Natural killer cell (primary cell): ENCODE data around the gene AFMID. TPM values are rescaled to one million over a fixed set of nuclear protein-coding genes. Genes with fewer than 3 reads are reported as not detected.

ENCODE experiments used
- ATAC-seq, 3 donors: fragments of 150-1000 bp in 2 of 3; fragments of 200-7000 bp in 1 of 3; cut with Tn5 transposase; 1 replicate in 1 of 3; 2 replicates in 2 of 3; pipeline ENCODE4 v1.10.0; 2021; ENCODE audit warnings: mild to moderate bottlenecking in 2 of 3, moderate library complexity in 2 of 3
- DNase-seq, 2 donors: peaks; one replicate each; pipeline versions ENCODE4 v3.0.0 to v3.0.0-alpha.2; 2013 to 2021; ENCODE audit warnings: mixed read lengths in 1 of 2
- H3K27ac ChIP-seq: one replicate; pipeline ENCODE4 v1.5.1; 2013; ENCODE audit warnings: mild to moderate bottlenecking, low read length
- H3K27me3 ChIP-seq: one replicate; pipeline ENCODE4 v1.6.1; 2013; ENCODE audit warnings: low read length; ENCODE audit not compliant: control insufficient read depth, insufficient read depth
- H3K36me3 ChIP-seq: one replicate; pipeline ENCODE4 v1.6.1; 2013; ENCODE audit warnings: low read length; ENCODE audit not compliant: control insufficient read depth, insufficient read depth
- H3K4me1 ChIP-seq: one replicate; pipeline ENCODE4 v1.6.1; 2013; ENCODE audit warnings: low read length; ENCODE audit not compliant: control insufficient read depth, insufficient read depth
- H3K4me3 ChIP-seq: one replicate; pipeline ENCODE4 v1.5.1; 2013; ENCODE audit warnings: low read length
- H3K9me3 ChIP-seq: one replicate; pipeline ENCODE4 v1.6.1; 2013; ENCODE audit warnings: low read length; ENCODE audit not compliant: control insufficient read depth, insufficient read depth
- H3K27ac Mint-ChIP-seq, 2 donors: one replicate each; pipeline ENCODE4 v1.8.0; 2022; ENCODE audit warnings: mild to moderate bottlenecking in 2 of 2, mixed read lengths in 2 of 2, moderate library complexity in 1 of 2
- H3K27me3 Mint-ChIP-seq, 2 donors: one replicate each; pipeline ENCODE4 v1.8.0; 2022; ENCODE audit warnings: low read depth in 2 of 2, mixed read lengths in 2 of 2
- H3K36me3 Mint-ChIP-seq: one replicate; pipeline ENCODE4 v1.8.0; 2022; ENCODE audit warnings: mixed read lengths
- H3K4me1 Mint-ChIP-seq, 2 donors: one replicate each; pipeline ENCODE4 v1.8.0; 2022; ENCODE audit warnings: mixed read lengths in 2 of 2
- H3K4me3 Mint-ChIP-seq: one replicate; pipeline ENCODE4 v1.8.0; 2022; ENCODE audit warnings: mild to moderate bottlenecking, moderate library complexity, mixed read lengths
- H3K9me3 Mint-ChIP-seq, 2 donors: one replicate each; pipeline ENCODE4 v1.8.0; 2022; ENCODE audit warnings: mixed read lengths in 2 of 2
- WGBS: methylation state at CpG from one replicate; pipeline ENCODE4 v1.1.7; 2013; ENCODE audit warnings: missing lambda C conversion rate; ENCODE audit not compliant: insufficient coverage; 5-methylcytosine and 5-hydroxymethylcytosine counted together
- intact Hi-C: fragments of 100-400 bp; cut with micrococcal nuclease; formaldehyde crosslinking; loops from one replicate; pipeline ENCODE4 v1.14.2; 2022
- total RNA-seq, 4 donors: library from RNA; stranded (reverse); fragments of 120-200 nt in 1 of 4; gene quantifications; one replicate each; pipeline versions ENCODE4 v1.2.3 to v1.2.4, GENCODE V29; 2013 to 2022
- TF ChIP-seq, protein P1 (sequence below): fragments of 200-600 bp; IDR thresholded peaks from one replicate; pipeline ENCODE4 v1.8.0; 2022; ENCODE audit warnings: antibody characterized with exemption

The AFMID gene
- total RNA-seq, 3 donors from 2014 or later (not counting 1 experiment from before 2014, with no cell fraction given) = 2.2 to 4.1 (median 2.3) TPM

DNA sequence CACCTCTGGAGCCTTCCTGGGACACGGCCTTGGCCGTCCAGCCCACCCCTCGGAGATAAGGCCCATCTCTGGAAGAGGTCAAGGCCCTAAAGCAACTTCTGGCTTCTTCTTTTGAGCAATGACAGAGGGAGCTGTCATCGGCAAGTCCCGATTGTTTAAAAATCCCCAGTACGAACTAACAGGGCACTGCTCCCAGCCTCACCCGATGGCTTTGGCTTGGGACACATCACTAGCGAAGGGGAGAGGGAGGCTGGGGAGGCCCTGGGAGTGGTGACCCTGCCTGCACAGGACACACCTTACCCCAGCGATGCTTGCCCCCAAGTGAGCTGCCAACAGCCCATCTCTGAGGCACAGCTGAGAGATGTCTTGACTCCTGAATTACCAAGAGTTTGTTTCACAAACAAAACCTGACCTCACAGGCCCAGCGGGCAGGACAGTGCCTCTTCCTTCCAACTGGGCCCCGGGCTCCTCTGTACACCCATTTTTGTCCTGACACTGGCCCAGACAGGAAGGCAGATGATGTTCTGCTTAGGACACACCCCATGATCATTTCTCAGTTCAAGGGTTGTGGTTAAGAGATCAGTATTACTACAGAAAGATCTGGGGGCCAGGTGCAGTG, 14.0 kb upstream of the AFMID start:
- Mint-ChIP-seq H3K27me3 (no peaks in the 10 kb centered on the region), H3K4me1 (peaks cover 20 to 38% of the 10 kb centered on the region in 2 donors), H3K9me3 (no peaks in the 10 kb centered on the region), H3K4me3 (no peak overlapping the region), H3K36me3 (no peaks in the 10 kb centered on the region), H3K27ac (peak overlapping the region; percentile 56 to 60)
- peak overlapping the region; percentile 66 for H3K27ac ChIP-seq
- no peak for ATAC-seq
- intact Hi-C loops = no loop called here
- 74% methylated on average over 11 of the region's 11 CpGs for WGBS
- DNase-seq = peak in 1 of 2 donors; percentile 55
- H3K9me3 ChIP-seq = no peaks in the 10 kb centered on the region
- peaks cover 75% of the 10 kb centered on the region for H3K4me1 ChIP-seq
- H3K4me3 ChIP-seq = no peak overlapping the region
- TF ChIP-seq, protein P1, sequence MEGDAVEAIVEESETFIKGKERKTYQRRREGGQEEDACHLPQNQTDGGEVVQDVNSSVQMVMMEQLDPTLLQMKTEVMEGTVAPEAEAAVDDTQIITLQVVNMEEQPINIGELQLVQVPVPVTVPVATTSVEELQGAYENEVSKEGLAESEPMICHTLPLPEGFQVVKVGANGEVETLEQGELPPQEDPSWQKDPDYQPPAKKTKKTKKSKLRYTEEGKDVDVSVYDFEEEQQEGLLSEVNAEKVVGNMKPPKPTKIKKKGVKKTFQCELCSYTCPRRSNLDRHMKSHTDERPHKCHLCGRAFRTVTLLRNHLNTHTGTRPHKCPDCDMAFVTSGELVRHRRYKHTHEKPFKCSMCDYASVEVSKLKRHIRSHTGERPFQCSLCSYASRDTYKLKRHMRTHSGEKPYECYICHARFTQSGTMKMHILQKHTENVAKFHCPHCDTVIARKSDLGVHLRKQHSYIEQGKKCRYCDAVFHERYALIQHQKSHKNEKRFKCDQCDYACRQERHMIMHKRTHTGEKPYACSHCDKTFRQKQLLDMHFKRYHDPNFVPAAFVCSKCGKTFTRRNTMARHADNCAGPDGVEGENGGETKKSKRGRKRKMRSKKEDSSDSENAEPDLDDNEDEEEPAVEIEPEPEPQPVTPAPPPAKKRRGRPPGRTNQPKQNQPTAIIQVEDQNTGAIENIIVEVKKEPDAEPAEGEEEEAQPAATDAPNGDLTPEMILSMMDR = no peak
- H3K36me3 ChIP-seq = peaks cover 10% of the 10 kb centered on the region
- no peaks in the 10 kb centered on the region for H3K27me3 ChIP-seq

DNA sequence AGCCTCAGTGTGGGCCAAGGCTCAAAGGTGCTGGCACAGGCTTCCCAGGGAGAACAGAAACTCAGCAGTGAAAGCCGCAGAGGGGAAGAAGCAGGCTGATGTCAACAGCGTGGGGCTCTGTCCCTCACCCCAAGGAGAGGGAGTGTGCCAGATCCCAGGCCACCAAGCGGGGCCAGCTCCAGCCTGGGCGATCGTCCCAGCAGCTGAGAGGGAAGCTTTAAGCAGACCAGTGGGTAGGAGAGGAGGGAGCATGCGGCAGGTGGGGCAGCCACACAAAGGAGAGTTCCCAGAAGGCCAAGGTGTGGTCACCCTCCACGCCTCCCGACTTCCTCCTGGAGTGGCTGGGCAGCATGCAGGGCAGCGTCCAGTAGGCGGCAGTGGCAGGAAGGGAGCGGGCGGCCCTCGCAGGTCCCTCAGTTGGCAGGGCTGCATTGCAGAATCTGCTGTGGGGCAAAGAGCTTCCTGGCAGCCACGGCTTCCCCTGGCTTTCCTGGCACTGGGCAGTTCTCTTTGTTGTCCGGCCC, 12.8 kb upstream of the AFMID start:
- no peaks in the 10 kb centered on the region for H3K27me3 ChIP-seq
- no peak overlapping the region for H3K4me3 Mint-ChIP-seq
- peaks cover 10% of the 10 kb centered on the region for H3K36me3 ChIP-seq
- H3K4me3 ChIP-seq = no peak overlapping the region
- peaks cover 70% of the 10 kb centered on the region for H3K4me1 ChIP-seq
- no peaks in the 10 kb centered on the region for H3K27me3 Mint-ChIP-seq
- no peaks in the 10 kb centered on the region for H3K9me3 ChIP-seq
- WGBS = 81% methylated on average over 15 of the region's 15 CpGs
- ATAC-seq (no peak), DNase-seq (no peak)
- H3K27ac ChIP-seq = peak overlapping the region; percentile 66
- intact Hi-C loops = no loop called here
- no peak overlapping the region for H3K27ac Mint-ChIP-seq
- TF ChIP-seq, protein P1 = no peak
- no peaks in the 10 kb centered on the region for H3K36me3 Mint-ChIP-seq
- peaks cover 20 to 37% of the 10 kb centered on the region in 2 donors for H3K4me1 Mint-ChIP-seq
- H3K9me3 Mint-ChIP-seq = no peaks in the 10 kb centered on the region

DNA sequence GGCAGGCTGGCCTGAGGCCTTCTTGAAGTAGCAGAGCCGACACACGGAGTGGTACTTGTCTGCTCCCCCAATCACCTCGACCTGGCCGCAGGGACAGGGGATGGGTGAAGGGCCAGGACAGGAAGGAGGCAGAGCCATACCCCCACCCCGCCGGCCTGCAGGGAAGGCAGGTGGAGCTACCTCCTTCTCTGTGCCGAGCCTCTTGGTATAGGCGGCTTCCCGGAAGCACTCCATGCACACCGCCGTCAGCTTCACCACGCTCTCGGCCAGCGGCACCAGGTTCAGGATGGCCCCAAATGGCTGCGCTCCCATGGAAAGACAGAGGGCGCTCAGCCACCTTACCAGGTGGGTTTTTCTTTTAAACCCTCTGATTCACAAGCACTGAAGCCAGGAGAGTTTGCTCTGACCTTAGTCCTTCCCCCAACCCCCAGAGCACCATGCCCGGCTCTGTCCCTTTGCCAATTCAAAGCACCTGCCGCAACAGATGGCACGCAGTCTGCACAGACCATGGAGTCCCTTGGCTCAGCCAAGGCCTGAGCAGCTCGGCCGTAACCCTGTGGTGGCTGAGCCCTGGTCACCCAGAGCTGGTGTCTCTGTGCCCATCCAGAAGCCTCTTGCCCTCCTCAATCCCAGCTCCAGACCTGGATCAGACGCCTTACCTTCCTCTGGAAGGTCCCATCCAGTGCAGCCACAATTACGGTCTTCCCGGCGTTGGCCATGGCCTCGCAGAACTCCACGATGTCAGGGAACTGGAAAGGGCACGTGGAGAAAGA, 12.1 kb upstream of the AFMID start:
- intact Hi-C loops = no loop called here
- no peak overlapping the region for H3K4me3 ChIP-seq
- no peaks in the 10 kb centered on the region for H3K9me3 Mint-ChIP-seq
- 95% methylated on average over 28 of the region's 28 CpGs for WGBS
- no peak for ATAC-seq
- H3K9me3 ChIP-seq = no peaks in the 10 kb centered on the region
- peaks cover 21 to 36% of the 10 kb centered on the region in 2 donors for H3K4me1 Mint-ChIP-seq
- peaks cover 10% of the 10 kb centered on the region for H3K36me3 ChIP-seq
- no peaks in the 10 kb centered on the region for H3K27me3 ChIP-seq
- H3K36me3 Mint-ChIP-seq = no peaks in the 10 kb centered on the region
- no peak overlapping the region for H3K27ac Mint-ChIP-seq
- DNase-seq = no peak
- peak overlapping the region; percentile 66 for H3K27ac ChIP-seq
- H3K4me1 ChIP-seq = peaks cover 70% of the 10 kb centered on the region
- TF ChIP-seq, protein P1 = no peak
- H3K27me3 Mint-ChIP-seq = no peaks in the 10 kb centered on the region
- no peak overlapping the region for H3K4me3 Mint-ChIP-seq
